Effector memory CD4-positive, alpha-beta T cell (primary cell): Measurements from ENCODE around the gene ANO6.

Experiments
- DNase-seq, 3 donors: peaks; one replicate each; pipeline ENCODE4 v3.0.0-alpha.2; 2020
- H3K27ac ChIP-seq: 2 replicates; pipeline ENCODE4 v1.7.0; 2013; ENCODE audit warnings: mild to moderate bottlenecking, low read length, moderate library complexity; ENCODE audit not compliant: insufficient read depth, poor library complexity, severe bottlenecking
- H3K27me3 ChIP-seq: replicated peaks from 2 replicates; pipeline ENCODE4 v1.7.0; 2013; ENCODE audit warnings: mild to moderate bottlenecking, low read length; ENCODE audit not compliant: insufficient read depth, control insufficient read depth, poor library complexity, severe bottlenecking
- H3K36me3 ChIP-seq: 2 replicates; pipeline ENCODE4 v1.7.0; 2013; ENCODE audit warnings: mild to moderate bottlenecking, low read length, moderate library complexity; ENCODE audit not compliant: control insufficient read depth, insufficient read depth
- H3K4me1 ChIP-seq: 2 replicates; pipeline ENCODE4 v1.7.0; 2013; ENCODE audit warnings: low read length, mild to moderate bottlenecking; ENCODE audit not compliant: control insufficient read depth, insufficient read depth, poor library complexity, severe bottlenecking
- H3K4me3 ChIP-seq: 2 replicates; pipeline ENCODE4 v1.7.0; 2013; ENCODE audit warnings: low read length, low read depth, mild to moderate bottlenecking; ENCODE audit not compliant: insufficient read depth, poor library complexity, severe bottlenecking
- H3K9me3 ChIP-seq: 2 replicates; pipeline ENCODE4 v1.7.0; 2013; ENCODE audit warnings: mild to moderate bottlenecking, low read length, moderate library complexity; ENCODE audit not compliant: control insufficient read depth

ANO6 gene

DNA sequence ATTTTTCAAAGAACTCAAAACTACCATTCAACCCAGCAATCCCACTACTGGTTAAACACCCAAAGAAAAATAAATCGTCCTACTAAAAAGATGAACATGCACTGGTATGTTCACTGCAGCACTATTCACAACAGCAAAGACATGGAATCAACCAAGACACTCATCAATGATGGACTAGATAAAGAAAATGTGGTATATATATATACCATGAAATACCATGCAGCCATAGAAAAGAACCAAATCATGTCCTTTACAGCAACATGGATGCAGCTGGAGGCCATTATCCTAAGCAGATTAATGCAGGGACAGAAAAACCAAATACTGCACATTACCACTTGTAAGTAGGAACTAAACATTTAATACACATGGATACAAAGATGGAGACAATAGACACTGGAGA is 3.8 kb upstream of the ANO6 start:
- Histone ChIP-seq H3K27ac (no peak overlapping the region), H3K4me3 (no peak overlapping the region), H3K4me1 (peaks cover 7% of the 10 kb centered on the region), H3K36me3 (no peaks in the 10 kb centered on the region), H3K27me3 (no peaks in the 10 kb centered on the region), H3K9me3 (no peaks in the 10 kb centered on the region)
- DNase-seq = no peak

DNA sequence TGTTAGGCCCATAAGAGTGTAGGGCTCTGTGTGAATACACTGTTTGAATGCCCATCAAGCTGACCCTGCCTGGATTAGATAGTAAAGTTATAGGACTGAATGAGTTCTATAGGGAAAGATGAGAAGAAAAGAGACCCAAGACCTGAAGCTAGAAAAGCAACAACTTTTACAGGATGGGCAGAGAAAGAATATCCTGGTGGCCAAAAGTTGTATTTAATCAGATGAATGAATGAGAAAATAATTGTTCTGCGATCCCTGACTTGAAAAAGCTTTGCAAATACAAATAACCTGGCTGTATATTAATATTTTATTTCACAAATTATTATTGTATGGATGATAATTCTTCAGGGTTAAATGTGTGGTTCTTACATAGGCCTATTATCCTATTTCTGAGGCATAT is 2.8 kb upstream of the ANO6 start:
- no peaks in the 10 kb centered on the region for H3K36me3 ChIP-seq
- DNase-seq = no peak
- no peak overlapping the region for H3K4me3 ChIP-seq

DNA sequence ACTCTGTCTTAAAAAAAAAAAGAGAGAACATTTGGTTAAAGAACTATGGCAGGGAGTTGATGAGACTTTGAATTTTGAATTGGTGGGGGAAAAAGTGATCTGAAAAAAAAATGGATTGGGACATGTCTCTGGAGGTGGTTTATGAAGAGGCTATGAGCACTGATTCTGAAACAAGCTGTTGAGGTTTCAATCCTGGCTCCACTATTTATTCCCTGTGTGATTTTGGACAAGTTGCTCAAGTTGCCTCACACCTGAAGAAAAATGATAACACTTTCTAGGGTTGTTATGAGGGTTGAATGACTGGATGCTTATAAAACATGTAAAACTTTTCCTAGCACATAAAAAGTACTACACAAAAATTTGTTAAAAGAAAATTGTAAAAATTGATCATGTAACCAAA is 1.8 kb upstream of the ANO6 start:
- no peaks in the 10 kb centered on the region for H3K9me3 ChIP-seq
- peaks cover 16% of the 10 kb centered on the region for H3K4me1 ChIP-seq
- H3K27me3 ChIP-seq = no peaks in the 10 kb centered on the region
- no peak overlapping the region for H3K27ac ChIP-seq
- no peaks in the 10 kb centered on the region for H3K36me3 ChIP-seq
- H3K4me3 ChIP-seq = no peak overlapping the region
- DNase-seq = no peak

More for the DNA sequence above, 2.8 kb upstream of the ANO6 start:
- peaks cover 14% of the 10 kb centered on the region for H3K4me1 ChIP-seq
- no peaks in the 10 kb centered on the region for H3K9me3 ChIP-seq
- no peak overlapping the region for H3K27ac ChIP-seq
- no peaks in the 10 kb centered on the region for H3K27me3 ChIP-seq

DNA sequence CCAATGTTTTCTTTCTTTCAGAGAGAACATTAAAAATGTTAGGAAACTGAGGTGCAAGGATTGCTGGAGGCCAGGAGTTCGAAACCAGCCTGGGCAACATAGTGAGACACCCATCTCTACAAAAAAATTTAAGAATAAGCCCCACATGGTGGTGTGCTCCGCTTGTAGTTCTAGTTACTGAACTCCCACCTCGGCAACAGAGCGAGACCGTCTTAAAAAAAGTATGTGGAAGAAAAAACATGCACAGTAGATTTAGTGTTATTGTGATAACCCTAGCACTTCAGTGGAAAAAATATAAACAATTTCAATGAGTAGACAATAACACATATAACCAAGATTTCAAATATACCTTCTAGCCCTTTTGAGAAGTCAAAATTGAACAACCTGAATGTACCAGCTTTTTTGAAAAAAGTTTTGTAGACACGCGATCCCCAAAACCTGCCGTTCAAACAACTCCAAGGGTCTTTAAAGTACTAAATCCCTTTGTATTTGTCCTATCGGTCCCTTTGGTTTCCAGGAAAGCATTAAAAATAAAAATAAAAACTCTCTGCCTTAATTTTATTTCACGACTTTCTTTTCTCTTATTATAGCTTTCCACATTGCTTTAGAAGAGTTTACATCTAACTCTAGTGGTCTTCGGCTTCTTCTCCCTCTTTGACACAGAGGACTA is 1.0 kb upstream of the ANO6 start:
- Histone ChIP-seq H3K4me3 (peak overlapping the region; percentile 99), H3K27ac (peak overlapping the region; percentile 76), H3K9me3 (no peaks in the 10 kb centered on the region), H3K27me3 (no peaks in the 10 kb centered on the region), H3K4me1 (peaks cover 19% of the 10 kb centered on the region), H3K36me3 (no peaks in the 10 kb centered on the region)
- DNase-seq = no peak

DNA sequence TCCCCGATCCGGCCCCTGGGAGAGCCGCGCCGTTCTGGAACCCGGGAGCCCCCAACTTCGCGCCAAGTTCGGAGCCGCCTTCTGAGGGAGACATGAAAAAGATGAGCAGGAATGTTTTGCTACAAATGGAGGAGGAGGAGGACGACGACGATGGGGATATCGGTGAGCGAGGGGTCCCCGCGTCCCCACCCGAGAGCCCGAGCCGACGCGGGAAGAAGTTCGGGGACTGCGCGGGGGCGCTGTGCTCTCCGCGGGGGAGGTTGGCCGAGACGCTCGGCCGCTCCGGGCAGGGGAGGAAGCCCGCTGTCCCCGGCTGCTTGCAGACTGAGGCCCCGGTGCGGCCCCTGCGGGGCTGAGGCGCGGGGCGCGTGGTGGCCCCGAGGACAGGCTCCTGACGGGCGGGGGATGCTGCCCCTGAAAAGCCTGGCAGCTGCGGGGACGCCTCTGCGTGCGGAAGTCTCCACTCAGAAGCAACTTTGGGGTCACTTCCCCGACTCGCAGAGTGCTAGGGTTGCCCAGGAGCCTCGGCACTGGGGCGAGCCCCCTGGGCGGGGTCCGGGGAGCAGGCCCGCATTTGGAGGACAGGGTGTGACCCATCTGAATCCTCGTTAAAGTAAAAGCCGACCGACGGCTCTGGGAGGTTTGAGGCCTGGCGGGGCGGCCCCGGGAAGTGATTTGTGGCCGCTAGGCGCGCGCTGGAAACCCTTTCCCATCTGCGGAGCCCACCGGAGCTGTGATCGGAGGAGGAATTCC is 511 bp downstream of the ANO6 start:
- no peaks in the 10 kb centered on the region for H3K36me3 ChIP-seq
- peak overlapping the region; percentile 99 for H3K4me3 ChIP-seq
- no peaks in the 10 kb centered on the region for H3K27me3 ChIP-seq
- peaks cover 19% of the 10 kb centered on the region for H3K4me1 ChIP-seq
- DNase-seq = peak; percentile 15 to 33 (median 27)
- no peaks in the 10 kb centered on the region for H3K9me3 ChIP-seq
- peak overlapping the region; percentile 76 for H3K27ac ChIP-seq

DNA sequence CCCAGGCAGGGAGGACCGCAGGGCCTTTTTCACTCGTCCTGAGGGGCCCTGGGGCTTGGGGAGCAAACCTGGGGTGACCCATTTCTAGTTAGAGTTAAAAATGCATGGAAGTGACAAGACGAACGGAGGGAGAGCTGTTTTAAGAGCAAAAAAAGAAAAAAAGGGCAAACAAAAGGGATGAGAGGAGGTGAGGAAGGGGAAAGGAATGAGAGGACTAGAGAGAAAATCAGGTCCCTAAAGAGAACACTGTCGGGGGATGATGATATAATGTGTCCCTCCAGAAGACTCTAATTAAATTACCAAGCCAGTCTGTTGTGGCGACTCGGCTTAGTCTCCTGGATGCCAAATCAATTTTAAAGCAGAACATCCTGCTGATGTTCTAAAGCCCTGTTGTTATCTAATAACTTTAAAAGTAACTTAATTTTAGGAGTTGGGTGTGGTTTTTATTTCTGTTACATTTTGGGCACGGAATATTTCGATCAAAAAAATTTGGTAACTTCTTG is 1.1 kb downstream of the ANO6 start:
- H3K9me3 ChIP-seq = no peaks in the 10 kb centered on the region
- no peak for DNase-seq
- no peaks in the 10 kb centered on the region for H3K36me3 ChIP-seq
- H3K4me3 ChIP-seq = peak overlapping the region; percentile 99
- peak overlapping the region; percentile 76 for H3K27ac ChIP-seq
- H3K27me3 ChIP-seq = no peaks in the 10 kb centered on the region
- peaks cover 19% of the 10 kb centered on the region for H3K4me1 ChIP-seq

DNA sequence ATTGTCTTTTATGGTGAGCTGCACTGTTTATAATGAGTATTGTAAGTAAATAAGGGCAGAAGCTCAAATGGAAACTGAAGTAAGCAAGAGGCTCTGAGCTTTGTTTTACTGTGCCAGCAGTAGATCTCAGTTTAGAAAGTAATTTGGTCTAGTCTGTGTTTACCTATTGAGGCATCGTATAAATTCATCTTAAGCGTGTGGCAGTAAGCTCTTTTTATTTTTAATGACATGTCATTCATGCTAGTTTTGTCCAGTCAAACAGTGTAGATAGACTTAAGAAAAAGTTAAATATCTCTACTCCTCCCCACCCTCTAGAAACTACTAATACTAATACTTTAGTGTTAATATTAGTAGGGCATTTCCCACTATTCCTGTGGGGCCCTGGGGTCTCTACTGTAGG is 2.0 kb downstream of the ANO6 start:
- no peak for DNase-seq
- H3K9me3 ChIP-seq = no peaks in the 10 kb centered on the region
- no peaks in the 10 kb centered on the region for H3K27me3 ChIP-seq
- no peaks in the 10 kb centered on the region for H3K36me3 ChIP-seq
- H3K4me3 ChIP-seq = peak overlapping the region; percentile 99
- H3K4me1 ChIP-seq = peaks cover 19% of the 10 kb centered on the region
- no peak overlapping the region for H3K27ac ChIP-seq

DNA sequence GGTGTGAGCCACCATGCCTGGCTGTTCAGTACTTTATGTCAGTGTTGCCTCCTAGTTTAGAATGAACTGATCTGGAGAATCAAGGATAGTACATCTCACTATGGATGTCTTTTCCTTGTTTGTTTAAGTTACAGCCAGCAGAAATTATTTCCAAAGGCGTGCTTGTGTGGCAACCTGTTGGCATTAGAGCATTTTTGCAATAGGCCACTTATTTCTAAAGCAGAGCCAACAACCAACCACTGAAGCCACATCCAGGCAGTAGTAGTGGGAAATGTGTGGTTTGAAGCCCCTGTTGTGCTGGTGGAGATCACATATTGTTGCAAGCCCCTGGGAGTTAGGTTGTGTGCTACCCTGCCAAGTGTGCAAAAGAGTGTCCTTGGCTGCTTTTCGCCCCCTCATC is 3.7 kb downstream of the ANO6 start:
- H3K27ac ChIP-seq = no peak overlapping the region
- no peaks in the 10 kb centered on the region for H3K36me3 ChIP-seq
- no peak for DNase-seq
- peaks cover 19% of the 10 kb centered on the region for H3K4me1 ChIP-seq
- no peaks in the 10 kb centered on the region for H3K9me3 ChIP-seq
- no peaks in the 10 kb centered on the region for H3K27me3 ChIP-seq
- no peak overlapping the region for H3K4me3 ChIP-seq

DNA sequence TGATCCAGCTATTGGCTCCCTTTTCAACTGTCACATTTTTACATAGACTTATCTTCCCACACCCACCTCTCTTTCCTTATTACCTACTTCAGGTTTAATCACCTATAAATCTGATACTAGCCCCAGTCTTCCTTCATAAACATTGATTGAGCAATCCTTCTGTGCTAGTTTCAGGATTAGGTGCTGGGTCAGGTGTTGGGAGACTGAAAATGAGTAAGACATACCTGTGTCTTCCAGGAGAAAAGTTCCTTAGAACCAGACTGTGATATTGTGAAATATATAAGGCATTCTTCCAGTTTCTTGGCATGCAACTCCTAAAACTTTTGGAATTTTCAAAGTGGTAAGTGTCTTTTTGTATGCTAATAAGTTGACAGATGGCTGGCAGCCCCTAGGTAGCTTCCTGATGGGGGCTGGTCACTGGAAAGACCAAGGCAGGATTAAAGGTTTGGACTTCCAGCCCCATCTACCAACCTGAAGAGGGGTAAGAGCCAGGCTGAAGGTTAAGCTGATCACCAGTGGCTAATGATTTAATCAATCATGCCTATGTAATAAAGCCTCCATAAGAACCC is 4.6 kb downstream of the ANO6 start:
- Histone ChIP-seq H3K4me3 (no peak overlapping the region), H3K27me3 (no peaks in the 10 kb centered on the region), H3K9me3 (no peaks in the 10 kb centered on the region), H3K27ac (no peak overlapping the region), H3K36me3 (no peaks in the 10 kb centered on the region), H3K4me1 (peaks cover 12% of the 10 kb centered on the region)
- DNase-seq = no peak

DNA sequence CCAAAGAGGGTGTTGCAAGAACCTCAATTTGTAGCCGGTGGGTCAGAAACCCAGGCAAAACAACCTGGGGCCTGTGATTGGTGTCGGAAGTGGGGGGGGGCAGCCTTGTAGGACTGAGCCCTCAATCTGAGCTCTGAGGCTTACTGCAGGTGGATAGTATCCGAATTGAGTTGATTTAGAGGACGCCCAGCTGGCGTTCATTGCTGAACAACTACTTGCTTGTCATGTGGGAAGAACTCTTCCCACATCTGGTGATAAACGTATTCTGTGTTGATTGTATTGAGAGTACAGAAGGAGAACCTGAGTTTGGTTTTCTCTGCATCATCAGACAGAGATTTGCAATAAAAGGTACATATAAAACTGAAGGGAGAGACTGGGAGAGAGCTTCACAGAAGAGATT is 5.1 kb downstream of the ANO6 start:
- H3K4me3 ChIP-seq = no peak overlapping the region
- H3K9me3 ChIP-seq = no peaks in the 10 kb centered on the region
- H3K36me3 ChIP-seq = no peaks in the 10 kb centered on the region
- no peak overlapping the region for H3K27ac ChIP-seq
- no peaks in the 10 kb centered on the region for H3K27me3 ChIP-seq
- peaks cover 12% of the 10 kb centered on the region for H3K4me1 ChIP-seq
- DNase-seq = no peak
